GM23338 (cell line): Measurements from ENCODE around the gene CARNS1. TPM values are rescaled to one million over a fixed set of nuclear protein-coding genes. Genes with fewer than 3 reads are reported as not detected.
A peak's percentile ranks its signal among the peaks of the same experiment; 100 is the strongest.
"Not testable (repeated sequence)": the region's sequence is repeated elsewhere in the genome, so short reads cannot be mapped to it uniquely, and the experiment has no call there.

Source experiments
- ATAC-seq: fragments of 200-7000 bp; cut with Tn5 transposase; 3 replicates; pipeline ENCODE4 v1.9.1; 2020
- DNase-seq: peaks from one replicate; pipeline ENCODE4 v3.0.0-alpha.2; 2015; ENCODE audit warnings: low spot score
- H2AFZ ChIP-seq: fragments of 200-600 bp; sonication (generic); 2 replicates; pipeline ENCODE4 v1.8.0; 2016; ENCODE audit warnings: antibody characterized with exemption, mild to moderate bottlenecking, moderate library complexity
- H3F3A ChIP-seq: fragments of 200-600 bp; sonication (generic); replicated peaks from 2 replicates; pipeline ENCODE4 v1.8.0; 2017; ENCODE audit warnings: antibody characterized with exemption, mixed run types, low read depth
- H3K27ac ChIP-seq: fragments of 200-600 bp; sonication (generic); 2 replicates; pipeline ENCODE4 v1.6.1; 2016; ENCODE audit warnings: low read depth
- H3K27me3 ChIP-seq: fragments of 200-600 bp; sonication (generic); 2 replicates; pipeline ENCODE4 v1.8.0; 2016; ENCODE audit warnings: mild to moderate bottlenecking, mixed run types, moderate library complexity; ENCODE audit not compliant: insufficient read depth
- H3K36me3 ChIP-seq: fragments of 200-600 bp; sonication (generic); 2 replicates; pipeline ENCODE4 v1.8.0; 2016; ENCODE audit warnings: mild to moderate bottlenecking; ENCODE audit not compliant: insufficient read depth
- H3K4me1 ChIP-seq: fragments of 200-600 bp; sonication (generic); 2 replicates; pipeline ENCODE4 v1.8.0; 2016; ENCODE audit warnings: mild to moderate bottlenecking, moderate library complexity; ENCODE audit not compliant: insufficient read depth
- H3K4me2 ChIP-seq: fragments of 200-600 bp; sonication (generic); 2 replicates; pipeline ENCODE4 v1.7.1; 2017; ENCODE audit warnings: mixed run types
- H3K4me3 ChIP-seq: fragments of 200-600 bp; sonication (generic); 2 replicates; pipeline ENCODE4 v1.6.1; 2016; ENCODE audit warnings: mixed run types
- H3K79me2 ChIP-seq: fragments of 200-600 bp; sonication (generic); replicated peaks from 2 replicates; pipeline ENCODE4 v1.8.0; 2017; ENCODE audit warnings: mild to moderate bottlenecking; ENCODE audit not compliant: insufficient read depth
- H3K9me2 ChIP-seq: fragments of 200-600 bp; sonication (generic); 2 replicates; pipeline ENCODE4 v1.8.0; 2017; ENCODE audit not compliant: insufficient read depth
- H4K20me1 ChIP-seq: fragments of 200-600 bp; sonication (generic); replicated peaks from 2 replicates; pipeline ENCODE4 v1.8.0; 2017; ENCODE audit warnings: mild to moderate bottlenecking; ENCODE audit not compliant: insufficient read depth
- H3K27ac Mint-ChIP-seq: 2 replicates; pipeline ENCODE4 v1.8.0; 2020; ENCODE audit warnings: inconsistent platforms, mild to moderate bottlenecking, moderate library complexity, mixed read lengths
- H3K27me3 Mint-ChIP-seq: 3 replicates; pipeline ENCODE4 v1.8.0; 2022; ENCODE audit warnings: low read depth, mild to moderate bottlenecking, moderate library complexity, mixed read lengths, inconsistent platforms; ENCODE audit not compliant: insufficient read depth, poor library complexity
- H3K36me3 Mint-ChIP-seq: 3 replicates; pipeline ENCODE4 v1.8.0; 2021; ENCODE audit warnings: low read depth, mild to moderate bottlenecking, inconsistent platforms, moderate library complexity, mixed read lengths
- H3K4me1 Mint-ChIP-seq: 3 replicates; pipeline ENCODE4 v1.8.0; 2020; ENCODE audit warnings: mild to moderate bottlenecking, inconsistent platforms, mixed read lengths
- H3K4me3 Mint-ChIP-seq: 3 replicates; pipeline ENCODE4 v1.8.0; 2021; ENCODE audit warnings: moderate library complexity, mild to moderate bottlenecking, inconsistent platforms, mixed read lengths
- H3K9me3 Mint-ChIP-seq: 3 replicates; pipeline ENCODE4 v1.8.0; 2020; ENCODE audit warnings: moderate library complexity, mild to moderate bottlenecking, inconsistent platforms, mixed read lengths
- EZH2 ChIP-seq: fragments of 200-600 bp; sonication (generic); IDR thresholded peaks from one replicate; pipeline ENCODE4 v1.8.0; 2017; ENCODE audit warnings: antibody characterized with exemption, mild to moderate bottlenecking, low read depth; ENCODE audit not compliant: unreplicated experiment
- NANOG ChIP-seq: IDR thresholded peaks from 2 replicates; pipeline ENCODE4 v1.6.1; 2016; ENCODE audit warnings: antibody characterized with exemption, borderline replicate concordance
- POLR2AphosphoS5 ChIP-seq: IDR thresholded peaks from 2 replicates; pipeline ENCODE4 v1.6.1; 2016; ENCODE audit warnings: antibody characterized with exemption, low read depth
- ZNF114 ChIP-seq: fragments of 250-450 bp; sonication (Bioruptor Pico); IDR thresholded peaks from 2 replicates; pipeline ENCODE4 v1.5.0; 2020; ENCODE audit warnings: mild to moderate bottlenecking, moderate library complexity
- polyA plus RNA-seq: library from polyadenylated mRNA; unstranded; fragments of >200 nt; fragmentation: Nextera tagmentation; extraction: Ambion mirVana; gene quantifications from 2 replicates; pipeline ENCODE4 v1.2.1, GENCODE V29; 2016
- total RNA-seq: library from RNA; depleted of rRNA; stranded (reverse); fragments of >200 nt; shearing (Covaris generic); gene quantifications from 2 replicates; pipeline ENCODE4 v1.2.3, GENCODE V29; 2014
- TF ChIP-seq, protein P1 (sequence below): fragments of 250-450 bp; sonication (Bioruptor Pico); IDR thresholded peaks from 2 replicates; pipeline ENCODE4 v1.5.0; 2020; ENCODE audit warnings: mild to moderate bottlenecking, moderate library complexity
- TF ChIP-seq, protein P2 (sequence below), 2 experiments: fragments of 200-600 bp in 1 of 2; sonication (generic) in 1 of 2; conservative IDR thresholded peaks; 2 replicates each; pipeline versions ENCODE4 v1.5.1 to v1.6.1; 2016 to 2017; ENCODE audit warnings: antibody characterized with exemption in 2 of 2, low read depth in 2 of 2, mild to moderate bottlenecking in 2 of 2, moderate library complexity in 1 of 2

Gene CARNS1
- total and polyA plus RNA-seq, 2 experiments from 2014 or later, result 0.52 to 0.76 TPM

GRCh38 chr11:67401495-67402191, 13.8 kb upstream of the CARNS1 start, which contains the start of gene PPP1CA:
TSS of gene PPP1CA (minus strand) at chr11:67401858. CDS start at chr11:67401782, 76 bp downstream.
- ATAC-seq (peak; percentile 84), DNase-seq (peak; percentile 92)
- Histone ChIP-seq H3K4me1 (peaks cover 18% of the 10 kb centered on the region), H3K4me2 (peak within 1 kb of the TSS; percentile 91), H2AFZ (peak within 1 kb of the TSS; percentile 82), H3K36me3 (no peaks in the 10 kb centered on the region), H3K79me2 (peaks cover 16% of the 10 kb centered on the region), H3K27ac (peak within 1 kb of the TSS; percentile 91), H3F3A (0 out of 2 replicates have a peak, but pooled peaks cover 4% of the 10 kb centered on the region), H3K4me3 (peak within 1 kb of the TSS; percentile 88), H3K27me3 (no peaks in the 10 kb centered on the region), H4K20me1 (peaks cover 8% of the 10 kb centered on the region; the same call in 1 of the 2 replicates), H3K9me2 (no peaks in the 10 kb centered on the region)
- peaks cover 12% of the 10 kb centered on the region for H3K27me3 Mint-ChIP-seq
- H3K27ac Mint-ChIP-seq, result 0 out of 2 replicates have a peak within 1 kb of the TSS, but pooled peaks have one; percentile 45
- H3K36me3 Mint-ChIP-seq, result peaks cover 33% of the 10 kb centered on the region
- TF ChIP-seq EZH2 (no peak), NANOG (no peak), ZNF114 (CRISPR knock-in tag) (no peak), POLR2AphosphoS5 (peak; percentile 81)
- TF ChIP-seq, protein P1, sequence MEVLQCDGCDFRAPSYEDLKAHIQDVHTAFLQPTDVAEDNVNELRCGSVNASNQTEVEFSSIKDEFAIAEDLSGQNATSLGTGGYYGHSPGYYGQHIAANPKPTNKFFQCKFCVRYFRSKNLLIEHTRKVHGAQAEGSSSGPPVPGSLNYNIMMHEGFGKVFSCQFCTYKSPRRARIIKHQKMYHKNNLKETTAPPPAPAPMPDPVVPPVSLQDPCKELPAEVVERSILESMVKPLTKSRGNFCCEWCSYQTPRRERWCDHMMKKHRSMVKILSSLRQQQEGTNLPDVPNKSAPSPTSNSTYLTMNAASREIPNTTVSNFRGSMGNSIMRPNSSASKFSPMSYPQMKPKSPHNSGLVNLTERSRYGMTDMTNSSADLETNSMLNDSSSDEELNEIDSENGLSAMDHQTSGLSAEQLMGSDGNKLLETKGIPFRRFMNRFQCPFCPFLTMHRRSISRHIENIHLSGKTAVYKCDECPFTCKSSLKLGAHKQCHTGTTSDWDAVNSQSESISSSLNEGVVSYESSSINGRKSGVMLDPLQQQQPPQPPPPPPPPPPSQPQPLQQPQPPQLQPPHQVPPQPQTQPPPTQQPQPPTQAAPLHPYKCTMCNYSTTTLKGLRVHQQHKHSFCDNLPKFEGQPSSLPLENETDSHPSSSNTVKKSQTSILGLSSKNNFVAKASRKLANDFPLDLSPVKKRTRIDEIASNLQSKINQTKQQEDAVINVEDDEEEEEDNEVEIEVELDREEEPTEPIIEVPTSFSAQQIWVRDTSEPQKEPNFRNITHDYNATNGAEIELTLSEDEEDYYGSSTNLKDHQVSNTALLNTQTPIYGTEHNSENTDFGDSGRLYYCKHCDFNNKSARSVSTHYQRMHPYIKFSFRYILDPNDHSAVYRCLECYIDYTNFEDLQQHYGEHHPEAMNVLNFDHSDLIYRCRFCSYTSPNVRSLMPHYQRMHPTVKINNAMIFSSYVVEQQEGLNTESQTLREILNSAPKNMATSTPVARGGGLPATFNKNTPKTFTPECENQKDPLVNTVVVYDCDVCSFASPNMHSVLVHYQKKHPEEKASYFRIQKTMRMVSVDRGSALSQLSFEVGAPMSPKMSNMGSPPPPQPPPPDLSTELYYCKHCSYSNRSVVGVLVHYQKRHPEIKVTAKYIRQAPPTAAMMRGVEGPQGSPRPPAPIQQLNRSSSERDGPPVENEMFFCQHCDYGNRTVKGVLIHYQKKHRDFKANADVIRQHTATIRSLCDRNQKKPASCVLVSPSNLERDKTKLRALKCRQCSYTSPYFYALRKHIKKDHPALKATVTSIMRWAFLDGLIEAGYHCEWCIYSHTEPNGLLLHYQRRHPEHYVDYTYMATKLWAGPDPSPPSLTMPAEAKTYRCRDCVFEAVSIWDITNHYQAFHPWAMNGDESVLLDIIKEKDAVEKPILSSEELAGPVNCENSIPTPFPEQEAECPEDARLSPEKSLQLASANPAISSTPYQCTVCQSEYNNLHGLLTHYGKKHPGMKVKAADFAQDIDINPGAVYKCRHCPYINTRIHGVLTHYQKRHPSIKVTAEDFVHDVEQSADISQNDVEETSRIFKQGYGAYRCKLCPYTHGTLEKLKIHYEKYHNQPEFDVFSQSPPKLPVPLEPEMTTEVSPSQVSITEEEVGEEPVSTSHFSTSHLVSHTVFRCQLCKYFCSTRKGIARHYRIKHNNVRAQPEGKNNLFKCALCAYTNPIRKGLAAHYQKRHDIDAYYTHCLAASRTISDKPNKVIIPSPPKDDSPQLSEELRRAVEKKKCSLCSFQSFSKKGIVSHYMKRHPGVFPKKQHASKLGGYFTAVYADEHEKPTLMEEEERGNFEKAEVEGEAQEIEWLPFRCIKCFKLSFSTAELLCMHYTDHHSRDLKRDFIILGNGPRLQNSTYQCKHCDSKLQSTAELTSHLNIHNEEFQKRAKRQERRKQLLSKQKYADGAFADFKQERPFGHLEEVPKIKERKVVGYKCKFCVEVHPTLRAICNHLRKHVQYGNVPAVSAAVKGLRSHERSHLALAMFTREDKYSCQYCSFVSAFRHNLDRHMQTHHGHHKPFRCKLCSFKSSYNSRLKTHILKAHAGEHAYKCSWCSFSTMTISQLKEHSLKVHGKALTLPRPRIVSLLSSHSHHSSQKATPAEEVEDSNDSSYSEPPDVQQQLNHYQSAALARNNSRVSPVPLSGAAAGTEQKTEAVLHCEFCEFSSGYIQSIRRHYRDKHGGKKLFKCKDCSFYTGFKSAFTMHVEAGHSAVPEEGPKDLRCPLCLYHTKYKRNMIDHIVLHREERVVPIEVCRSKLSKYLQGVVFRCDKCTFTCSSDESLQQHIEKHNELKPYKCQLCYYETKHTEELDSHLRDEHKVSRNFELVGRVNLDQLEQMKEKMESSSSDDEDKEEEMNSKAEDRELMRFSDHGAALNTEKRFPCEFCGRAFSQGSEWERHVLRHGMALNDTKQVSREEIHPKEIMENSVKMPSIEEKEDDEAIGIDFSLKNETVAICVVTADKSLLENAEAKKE, result no peak
- TF ChIP-seq, protein P2, sequence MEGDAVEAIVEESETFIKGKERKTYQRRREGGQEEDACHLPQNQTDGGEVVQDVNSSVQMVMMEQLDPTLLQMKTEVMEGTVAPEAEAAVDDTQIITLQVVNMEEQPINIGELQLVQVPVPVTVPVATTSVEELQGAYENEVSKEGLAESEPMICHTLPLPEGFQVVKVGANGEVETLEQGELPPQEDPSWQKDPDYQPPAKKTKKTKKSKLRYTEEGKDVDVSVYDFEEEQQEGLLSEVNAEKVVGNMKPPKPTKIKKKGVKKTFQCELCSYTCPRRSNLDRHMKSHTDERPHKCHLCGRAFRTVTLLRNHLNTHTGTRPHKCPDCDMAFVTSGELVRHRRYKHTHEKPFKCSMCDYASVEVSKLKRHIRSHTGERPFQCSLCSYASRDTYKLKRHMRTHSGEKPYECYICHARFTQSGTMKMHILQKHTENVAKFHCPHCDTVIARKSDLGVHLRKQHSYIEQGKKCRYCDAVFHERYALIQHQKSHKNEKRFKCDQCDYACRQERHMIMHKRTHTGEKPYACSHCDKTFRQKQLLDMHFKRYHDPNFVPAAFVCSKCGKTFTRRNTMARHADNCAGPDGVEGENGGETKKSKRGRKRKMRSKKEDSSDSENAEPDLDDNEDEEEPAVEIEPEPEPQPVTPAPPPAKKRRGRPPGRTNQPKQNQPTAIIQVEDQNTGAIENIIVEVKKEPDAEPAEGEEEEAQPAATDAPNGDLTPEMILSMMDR (conservative IDR thresholded peaks at IDR 0.05; ENCODE audit: low read depth in 2 of 2), result peak in 1 of 2 experiments; percentile 43; a peak in 2 of 4 replicates
- H3K4me3 Mint-ChIP-seq, result peak within 1 kb of the TSS; percentile 76
- no peaks in the 10 kb centered on the region for H3K9me3 Mint-ChIP-seq
- H3K4me1 Mint-ChIP-seq, result peaks cover 25% of the 10 kb centered on the region

DNA sequence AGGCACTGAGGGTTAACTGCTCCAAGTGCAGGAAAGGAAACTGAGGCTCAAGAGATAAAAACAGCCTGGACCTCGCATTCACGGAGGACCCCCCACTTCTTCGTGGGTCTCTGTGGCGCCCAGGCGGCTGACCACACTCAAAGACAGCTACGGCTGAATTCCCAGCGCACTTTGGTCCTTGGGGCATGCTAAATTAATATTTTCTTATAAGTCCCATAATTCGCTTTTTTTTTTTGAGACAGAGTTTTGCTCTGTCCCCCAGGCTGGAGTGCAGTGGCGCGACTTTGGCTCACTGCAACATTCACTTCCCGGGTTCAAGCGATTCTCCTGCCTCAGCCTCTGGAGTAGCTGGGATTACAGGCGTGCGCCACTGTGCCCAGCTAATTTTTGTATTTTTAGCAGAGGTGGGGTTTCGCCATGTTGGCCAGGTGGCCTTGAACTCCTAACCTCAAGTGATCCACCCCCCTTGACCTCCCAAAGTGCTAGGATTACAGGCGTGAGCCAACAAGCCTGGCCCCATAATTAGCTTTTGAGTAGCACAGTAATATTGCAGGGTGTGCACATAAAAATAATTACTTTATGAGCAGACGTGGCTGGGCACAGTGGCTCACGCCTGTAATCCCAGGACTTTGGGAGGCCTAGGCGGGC, 13.2 kb upstream of the CARNS1 start:
- Histone ChIP-seq H3K4me1 (peaks cover 11% of the 10 kb centered on the region; the same call in 1 of the 2 replicates), H3K27ac (peak overlapping the region; percentile 91), H3K4me3 (peak overlapping the region; percentile 48), H2AFZ (peak overlapping the region; percentile 82), H3K79me2 (peaks cover 16% of the 10 kb centered on the region), H3K4me2 (peak overlapping the region; percentile 73)
- H3K36me3 Mint-ChIP-seq, result peaks cover 28% of the 10 kb centered on the region
- H3K4me3 Mint-ChIP-seq, result peak overlapping the region; percentile 62; the same call in 2 of the 3 replicates
- not testable (repeated sequence) for H3K27me3 ChIP-seq, ATAC-seq, H3K9me2 ChIP-seq, DNase-seq, H3K36me3 ChIP-seq, H3K27ac Mint-ChIP-seq, H3F3A ChIP-seq, H3K9me3 Mint-ChIP-seq, H4K20me1 ChIP-seq
- peaks cover 23% of the 10 kb centered on the region for H3K4me1 Mint-ChIP-seq
- peaks cover 10% of the 10 kb centered on the region for H3K27me3 Mint-ChIP-seq

DNA sequence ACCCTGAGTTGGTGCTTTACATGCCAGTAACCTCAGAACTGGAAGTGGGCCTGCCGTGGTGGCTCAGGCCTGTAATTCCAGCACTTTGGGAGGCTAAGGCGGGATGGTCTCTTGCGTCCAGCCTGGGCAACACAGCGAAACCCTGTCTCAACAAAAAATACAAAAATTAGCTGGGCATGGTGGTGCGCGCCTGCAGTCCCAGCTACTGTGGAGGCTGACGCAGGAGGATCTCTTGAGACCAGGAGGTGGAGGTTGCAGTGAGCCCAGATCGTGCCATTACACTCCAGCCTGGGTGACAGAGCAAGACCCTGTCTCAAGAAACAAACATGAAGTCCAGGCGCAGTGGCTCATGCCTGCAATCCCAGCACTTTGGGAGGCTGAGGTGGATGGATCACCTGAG, 12.4 kb upstream of the CARNS1 start:
- H3K27ac Mint-ChIP-seq, result not testable (repeated sequence)

More for the DNA sequence above, 12.4 kb upstream of the CARNS1 start:
- not testable (repeated sequence) for H3F3A ChIP-seq, H3K27me3 ChIP-seq, H3K9me2 ChIP-seq, H4K20me1 ChIP-seq, H3K4me3 Mint-ChIP-seq, DNase-seq, H2AFZ ChIP-seq, ATAC-seq, H3K4me3 ChIP-seq, H3K36me3 ChIP-seq, H3K9me3 Mint-ChIP-seq, H3K4me1 ChIP-seq, H3K4me2 ChIP-seq, H3K27ac ChIP-seq
- H3K79me2 ChIP-seq, result peaks cover 16% of the 10 kb centered on the region
- H3K36me3 Mint-ChIP-seq, result peaks cover 21% of the 10 kb centered on the region
- H3K4me1 Mint-ChIP-seq, result peaks cover 19% of the 10 kb centered on the region
- peaks cover 15% of the 10 kb centered on the region for H3K27me3 Mint-ChIP-seq
